Hindlimb muscle (tissue), 1 donor: Measurements from ENCODE around the gene XKR3. TPM values are rescaled to one million over a fixed set of nuclear protein-coding genes. Genes with fewer than 3 reads are reported as not detected.
"Not testable (repeated sequence)": the region's sequence is repeated elsewhere in the genome, so short reads cannot be mapped to it uniquely, and the experiment has no call there.

Experiments
- DNase-seq: peaks from one replicate; pipeline ENCODE4 v3.0.0-alpha.2; 2013
- polyA plus RNA-seq: library from polyadenylated mRNA; unstranded; fragments of 120-200 nt; gene quantifications from one replicate; pipeline ENCODE4 v1.2.1, GENCODE V29; 2013; ENCODE audit not compliant: insufficient read length

Gene XKR3
- polyA plus RNA-seq, 1 donor: not detected

DNA sequence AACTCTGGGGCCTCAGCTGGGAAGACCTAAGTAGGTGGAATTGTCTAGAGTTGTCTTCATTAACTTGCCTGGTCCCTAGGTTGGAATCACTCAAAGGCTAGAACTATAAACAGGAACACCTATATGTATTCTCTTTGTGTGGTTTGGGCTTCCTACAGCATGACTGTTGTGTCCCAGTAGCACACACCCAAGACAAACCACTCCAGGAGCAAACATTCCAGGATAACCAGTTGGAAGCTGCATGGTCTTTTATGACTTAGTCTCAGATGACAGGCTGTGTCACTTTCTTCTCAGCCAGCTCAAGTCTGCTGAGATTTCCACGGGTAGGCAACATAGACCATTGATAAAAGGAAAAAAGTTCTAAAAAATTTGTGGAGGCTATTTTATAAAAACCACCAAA, 90.9 kb downstream of the XKR3 start:
- DNase-seq: not testable (repeated sequence)

Other genes with a start within 250 kb of the XKR3 start
- not detected for gene CCT8L2, start 232.6 kb downstream of the XKR3 start, polyA plus RNA-seq
- not detected for gene GAB4, start 182.8 kb upstream of the XKR3 start, polyA plus RNA-seq